Immature natural killer cell (primary cell): ENCODE results near the gene CRHR1. TPM values are rescaled to one million over a fixed set of nuclear protein-coding genes. Genes with fewer than 3 reads are reported as not detected.

Source experiments
- DNase-seq, 3 donors: peaks; one replicate each; pipeline ENCODE4 v3.0.0; 2022; ENCODE audit warnings: mixed read lengths in 1 of 3
- H3K27ac Mint-ChIP-seq, 6 donors: one replicate each; pipeline ENCODE4 v1.8.0; 2020; ENCODE audit warnings: mixed read lengths in 6 of 6, mild to moderate bottlenecking in 5 of 6, inconsistent platforms in 4 of 6, moderate library complexity in 3 of 6
- H3K27me3 Mint-ChIP-seq, 3 donors: one replicate each; pipeline ENCODE4 v1.8.0; 2020 to 2021; ENCODE audit warnings: low read depth in 3 of 3, mild to moderate bottlenecking in 3 of 3, mixed read lengths in 3 of 3, moderate library complexity in 3 of 3, inconsistent platforms in 1 of 3
- H3K36me3 Mint-ChIP-seq, 3 donors: one replicate each; pipeline ENCODE4 v1.8.0; 2020; ENCODE audit warnings: mixed read lengths in 3 of 3, inconsistent platforms in 2 of 3, mild to moderate bottlenecking in 2 of 3
- H3K4me1 Mint-ChIP-seq, 2 donors: one replicate each; pipeline ENCODE4 v1.8.0; 2020; ENCODE audit warnings: inconsistent platforms in 2 of 2, mild to moderate bottlenecking in 2 of 2, mixed read lengths in 2 of 2, moderate library complexity in 1 of 2
- H3K4me3 Mint-ChIP-seq, 5 donors: one replicate each; pipeline ENCODE4 v1.8.0; 2020; ENCODE audit warnings: mild to moderate bottlenecking in 5 of 5, mixed read lengths in 5 of 5, inconsistent platforms in 3 of 5, moderate library complexity in 3 of 5
- H3K9me3 Mint-ChIP-seq, 6 donors: one replicate each; pipeline ENCODE4 v1.8.0; 2020; ENCODE audit warnings: mild to moderate bottlenecking in 6 of 6, mixed read lengths in 6 of 6, inconsistent platforms in 4 of 6, moderate library complexity in 3 of 6
- polyA plus RNA-seq, 3 donors: library from polyadenylated mRNA; unstranded; fragments of 300-500 nt; fragmentation: Illumina TruSeq; gene quantifications; one replicate each; pipeline ENCODE4 v1.2.3, GENCODE V29; 2021

Gene CRHR1
- polyA plus RNA-seq, 3 donors from 2014 or later, result not detected

- H3K27me3 Mint-ChIP-seq, result peaks cover 0 to 8% (median 0%) of the 10 kb centered on the region in 3 donors
- H3K4me3 Mint-ChIP-seq, result no peak overlapping the region
- no peaks in the 10 kb centered on the region for H3K9me3 Mint-ChIP-seq
- H3K4me1 Mint-ChIP-seq, result no peaks in the 10 kb centered on the region
- no peaks in the 10 kb centered on the region for H3K36me3 Mint-ChIP-seq
- H3K27ac Mint-ChIP-seq, result no peak overlapping the region
- DNase-seq, result no peak
These were observed 57.9 kb downstream of the CRHR1 start for GRCh38 chr17:45841883-45842525.

- Mint-ChIP-seq H3K9me3 (no peaks in the 10 kb centered on the region), H3K27me3 (peaks cover 0 to 8% (median 1%) of the 10 kb centered on the region in 3 donors), H3K4me3 (no peak overlapping the region), H3K4me1 (no peaks in the 10 kb centered on the region), H3K36me3 (no peaks in the 10 kb centered on the region), H3K27ac (no peak overlapping the region)
- no peak for DNase-seq
These were observed 59.6 kb downstream of the CRHR1 start for GRCh38 chr17:45843722-45844121.

GRCh38 chr17:45844695-45845375, 60.7 kb downstream of the CRHR1 start, which contains the start of gene SPPL2C:
TSS of gene SPPL2C (plus strand) at chr17:45844881. CDS start at chr17:45844907, 26 bp downstream.
- H3K9me3 Mint-ChIP-seq, result no peaks in the 10 kb centered on the region
- no peaks in the 10 kb centered on the region for H3K4me1 Mint-ChIP-seq
- no peaks in the 10 kb centered on the region for H3K36me3 Mint-ChIP-seq
- DNase-seq, result no peak
- H3K27ac Mint-ChIP-seq, result no peak within 1 kb of the TSS
- H3K27me3 Mint-ChIP-seq, result peaks cover 1 to 6% (median 2%) of the 10 kb centered on the region in 3 donors
- no peak within 1 kb of the TSS for H3K4me3 Mint-ChIP-seq

GRCh38 chr17:45845376-45846185, 61.5 kb downstream of the CRHR1 start:
- no peak overlapping the region for H3K4me3 Mint-ChIP-seq
- peaks cover 1 to 6% (median 5%) of the 10 kb centered on the region in 3 donors for H3K27me3 Mint-ChIP-seq
- DNase-seq, result no peak
- H3K36me3 Mint-ChIP-seq, result no peaks in the 10 kb centered on the region
- H3K4me1 Mint-ChIP-seq, result no peaks in the 10 kb centered on the region
- no peak overlapping the region for H3K27ac Mint-ChIP-seq
- no peaks in the 10 kb centered on the region for H3K9me3 Mint-ChIP-seq

- Mint-ChIP-seq H3K4me1 (no peaks in the 10 kb centered on the region), H3K36me3 (no peaks in the 10 kb centered on the region), H3K4me3 (no peak overlapping the region), H3K27me3 (peaks cover 1 to 8% (median 5%) of the 10 kb centered on the region in 3 donors), H3K27ac (no peak overlapping the region), H3K9me3 (no peaks in the 10 kb centered on the region)
- DNase-seq, result no peak
These were observed 62.1 kb downstream of the CRHR1 start for GRCh38 chr17:45846223-45846622.

GRCh38 chr17:45846646-45847045, 62.5 kb downstream of the CRHR1 start:
- no peaks in the 10 kb centered on the region for H3K36me3 Mint-ChIP-seq
- no peak overlapping the region for H3K27ac Mint-ChIP-seq
- no peaks in the 10 kb centered on the region for H3K9me3 Mint-ChIP-seq
- no peak overlapping the region for H3K4me3 Mint-ChIP-seq
- no peaks in the 10 kb centered on the region for H3K4me1 Mint-ChIP-seq
- no peak for DNase-seq
- H3K27me3 Mint-ChIP-seq, result peaks cover 1 to 7% (median 5%) of the 10 kb centered on the region in 3 donors

GRCh38 chr17:45847101-45847500, 63.0 kb downstream of the CRHR1 start:
- Mint-ChIP-seq H3K36me3 (no peaks in the 10 kb centered on the region), H3K4me1 (no peaks in the 10 kb centered on the region), H3K27me3 (peaks cover 1 to 7% (median 5%) of the 10 kb centered on the region in 3 donors), H3K27ac (no peak overlapping the region), H3K9me3 (no peaks in the 10 kb centered on the region), H3K4me3 (no peak overlapping the region)
- no peak for DNase-seq

GRCh38 chr17:45847747-45848146, 63.6 kb downstream of the CRHR1 start:
- Mint-ChIP-seq H3K9me3 (no peaks in the 10 kb centered on the region), H3K4me3 (no peak overlapping the region), H3K4me1 (peaks cover 4 to 6% of the 10 kb centered on the region in 2 donors), H3K36me3 (no peaks in the 10 kb centered on the region), H3K27me3 (peaks cover 1 to 10% (median 8%) of the 10 kb centered on the region in 3 donors), H3K27ac (no peak overlapping the region)
- DNase-seq, result no peak

- peaks cover 4 to 7% of the 10 kb centered on the region in 2 donors for H3K4me1 Mint-ChIP-seq
- H3K36me3 Mint-ChIP-seq, result no peaks in the 10 kb centered on the region
- no peak overlapping the region for H3K27ac Mint-ChIP-seq
- H3K4me3 Mint-ChIP-seq, result no peak overlapping the region
- DNase-seq, result no peak
- peaks cover 1 to 10% (median 9%) of the 10 kb centered on the region in 3 donors for H3K27me3 Mint-ChIP-seq
- no peaks in the 10 kb centered on the region for H3K9me3 Mint-ChIP-seq
These were observed 64.3 kb downstream of the CRHR1 start for GRCh38 chr17:45848405-45848804.

GRCh38 chr17:45848868-45849535, 64.9 kb downstream of the CRHR1 start:
- peaks cover 1 to 13% (median 9%) of the 10 kb centered on the region in 3 donors for H3K27me3 Mint-ChIP-seq
- H3K4me3 Mint-ChIP-seq, result no peak overlapping the region
- DNase-seq, result no peak
- H3K36me3 Mint-ChIP-seq, result no peaks in the 10 kb centered on the region
- peaks cover 4 to 7% of the 10 kb centered on the region in 2 donors for H3K4me1 Mint-ChIP-seq
- H3K9me3 Mint-ChIP-seq, result no peaks in the 10 kb centered on the region
- H3K27ac Mint-ChIP-seq, result no peak overlapping the region

GRCh38 chr17:45849536-45849990, 65.4 kb downstream of the CRHR1 start:
- no peaks in the 10 kb centered on the region for H3K36me3 Mint-ChIP-seq
- H3K4me1 Mint-ChIP-seq, result peaks cover 4 to 7% of the 10 kb centered on the region in 2 donors
- no peak overlapping the region for H3K27ac Mint-ChIP-seq
- no peaks in the 10 kb centered on the region for H3K9me3 Mint-ChIP-seq
- H3K27me3 Mint-ChIP-seq, result peaks cover 1 to 17% (median 10%) of the 10 kb centered on the region in 3 donors
- H3K4me3 Mint-ChIP-seq, result no peak overlapping the region
- DNase-seq, result no peak

- Mint-ChIP-seq H3K36me3 (no peaks in the 10 kb centered on the region), H3K4me3 (no peak overlapping the region), H3K27me3 (peaks cover 1 to 17% (median 11%) of the 10 kb centered on the region in 3 donors), H3K9me3 (no peaks in the 10 kb centered on the region), H3K27ac (no peak overlapping the region), H3K4me1 (peaks cover 4 to 7% of the 10 kb centered on the region in 2 donors)
- DNase-seq, result no peak
These were observed 65.9 kb downstream of the CRHR1 start for GRCh38 chr17:45850011-45850410.

GRCh38 chr17:45850468-45850867, 66.3 kb downstream of the CRHR1 start:
- Mint-ChIP-seq H3K36me3 (no peaks in the 10 kb centered on the region), H3K27me3 (peaks cover 1 to 19% (median 11%) of the 10 kb centered on the region in 3 donors), H3K4me1 (peaks cover 4 to 7% of the 10 kb centered on the region in 2 donors), H3K4me3 (no peak overlapping the region), H3K9me3 (no peaks in the 10 kb centered on the region), H3K27ac (no peak overlapping the region)
- no peak for DNase-seq
